GM12878 (cell line): Measurements from ENCODE around the gene TYW1B. TPM values are rescaled to one million over a fixed set of nuclear protein-coding genes. Genes with fewer than 3 reads are reported as not detected.

Source experiments
- ATAC-seq: fragments of 200-7000 bp; cut with Tn5 transposase; 3 replicates; pipeline ENCODE4 v1.9.1; 2020; ENCODE audit warnings: mild to moderate bottlenecking, moderate library complexity
- BruUV-seq: library from RNA; stranded (reverse); fragments of 400-500 nt; replicated peaks from 2 replicates; lab custom pipeline; 2021; lab: Mats Ljungman, UMichigan
- CTCF ChIA-PET: fragments of 300-600 bp; sonication (Branson Sonifier 250); formaldehyde crosslinking; extraction: SDS; loops from one replicate; lab custom pipeline; 2021; ENCODE audit warnings: inconsistent platforms; lab: Yijun Ruan, JAX
- POLR2A ChIA-PET: fragments of 350-600 bp; formaldehyde crosslinking; extraction: SDS; loops from one replicate; lab custom pipeline; 2021; ENCODE audit warnings: inconsistent platforms; lab: Charles Lee
- RAD21 ChIA-PET: fragments of 300-600 bp; sonication (Branson Sonifier 250); formaldehyde crosslinking; loops from one replicate; lab custom pipeline; 2023; ENCODE audit warnings: antibody characterized with exemption; ENCODE audit not compliant: unreplicated experiment; lab: Charles Lee
- SMC1A ChIA-PET: fragments of 300-600 bp; sonication (Branson Sonifier 250); formaldehyde crosslinking; loops from one replicate; lab custom pipeline; 2023; ENCODE audit not compliant: unreplicated experiment, uncharacterized antibody; lab: Charles Lee
- DNase-seq: peaks from one replicate; pipeline ENCODE4 v3.0.0-alpha.2; 2011; ENCODE audit warnings: low read depth, low spot score
- FAIRE-seq: peaks from 3 replicates; lab custom pipeline; 2011; peaks lifted over from hg19 to GRCh38; lab: Jason Lieb, UNC
- H2AFZ ChIP-seq: 2 replicates; pipeline ENCODE4 v1.6.0; 2011; ENCODE audit warnings: low read depth, low read length, control low read depth; ENCODE audit not compliant: control insufficient read depth
- H3K27ac ChIP-seq: 2 replicates; pipeline ENCODE4 v1.5.1; 2011; ENCODE audit warnings: control low read depth; ENCODE audit not compliant: control insufficient read depth, insufficient read depth
- H3K27me3 ChIP-seq, 2 experiments: replicated peaks in 1 of 2; 2 replicates each; pipeline versions ENCODE4 v1.6.0 to v1.6.1; 2011; ENCODE audit warnings: low read length in 1 of 2; ENCODE audit not compliant: control insufficient read depth in 2 of 2, insufficient read depth in 2 of 2
- H3K36me3 ChIP-seq, 2 experiments: 2 replicates each; pipeline ENCODE4 v1.5.1; 2011; ENCODE audit warnings: low read length in 1 of 2; ENCODE audit not compliant: control insufficient read depth in 2 of 2, insufficient read depth in 2 of 2
- H3K4me1 ChIP-seq: 2 replicates; pipeline ENCODE4 v1.6.1; 2011; ENCODE audit warnings: mild to moderate bottlenecking, low read length, moderate library complexity, mixed read lengths; ENCODE audit not compliant: control insufficient read depth, insufficient read depth
- H3K4me2 ChIP-seq: 2 replicates; pipeline ENCODE4 v1.6.0; 2011; ENCODE audit warnings: control low read depth; ENCODE audit not compliant: control insufficient read depth, insufficient read depth
- H3K4me3 ChIP-seq: fragments of 200-600 bp; sonication (generic); 2 replicates; pipeline ENCODE4 v1.5.1; 2016
- H3K79me2 ChIP-seq: 2 replicates; pipeline ENCODE4 v1.6.0; 2011; ENCODE audit warnings: low read length; ENCODE audit not compliant: control insufficient read depth, insufficient read depth
- H3K9ac ChIP-seq: 2 replicates; pipeline ENCODE4 v1.8.0; 2011; ENCODE audit warnings: low read length, control low read depth, mixed read lengths; ENCODE audit not compliant: control insufficient read depth, insufficient read depth
- H3K9me3 ChIP-seq: replicated peaks from 3 replicates; pipeline ENCODE4 v1.5.1; 2011; ENCODE audit warnings: mild to moderate bottlenecking, low read length; ENCODE audit not compliant: control insufficient read depth, insufficient read depth
- H4K20me1 ChIP-seq: 2 replicates; pipeline ENCODE4 v1.6.0; 2011; ENCODE audit not compliant: control insufficient read depth, insufficient read depth
- EP300 ChIP-seq, 2 experiments: fragments of 150-350 bp in 1 of 2; IDR thresholded peaks; 2 replicates each; pipeline ENCODE4 v1.6.1; 2011 to 2012; ENCODE audit warnings: low read depth in 2 of 2, low read length in 2 of 2, borderline replicate concordance in 1 of 2, improper control_type of control experiment in 1 of 2, inconsistent platforms in 1 of 2; ENCODE audit not compliant: control insufficient read depth in 1 of 2
- GATAD2B ChIP-seq: fragments of 450-650 bp; conservative IDR thresholded peaks from 2 replicates; pipeline ENCODE4 v1.6.1; 2017; ENCODE audit warnings: low read depth, mild to moderate bottlenecking, moderate library complexity
- MTA2 ChIP-seq: fragments of 450-650 bp; IDR thresholded peaks from 2 replicates; pipeline ENCODE4 v1.6.1; 2016; ENCODE audit warnings: low read depth, mild to moderate bottlenecking, moderate library complexity
- NBN ChIP-seq: fragments of 450-650 bp; IDR thresholded peaks from 2 replicates; pipeline ENCODE4 v1.6.1; 2016
- NR2C2 ChIP-seq: IDR thresholded peaks from 2 replicates; pipeline ENCODE4 v1.6.1; 2011; ENCODE audit warnings: borderline replicate concordance, low read depth; ENCODE audit not compliant: control insufficient read depth, insufficient read length
- NRF1 ChIP-seq: conservative IDR thresholded peaks from 2 replicates; pipeline ENCODE4 v1.6.1; 2011; ENCODE audit warnings: mild to moderate bottlenecking, low read depth, low read length, improper control_type of control experiment
- RUNX3 ChIP-seq: IDR thresholded peaks from 2 replicates; pipeline ENCODE4 v1.6.1; 2012; ENCODE audit warnings: low read length, inconsistent platforms
- SMC3 ChIP-seq: IDR thresholded peaks from 2 replicates; pipeline ENCODE4 v1.6.1; 2011; ENCODE audit warnings: low read length, improper control_type of control experiment, borderline replicate concordance
- SPI1 ChIP-seq: IDR thresholded peaks from 2 replicates; pipeline ENCODE4 v1.6.1; 2011; ENCODE audit warnings: low read depth, mild to moderate bottlenecking, low read length, moderate library complexity, borderline replicate concordance; ENCODE audit not compliant: insufficient read depth
- SREBF1 ChIP-seq: IDR thresholded peaks from 2 replicates; pipeline ENCODE4 v1.6.1; 2012; ENCODE audit warnings: mild to moderate bottlenecking, low read length
- WRNIP1 ChIP-seq: IDR thresholded peaks from 2 replicates; pipeline ENCODE4 v1.6.1; 2011; ENCODE audit warnings: low read depth, low read length, improper control_type of control experiment, borderline replicate concordance
- YY1 ChIP-seq: IDR thresholded peaks from 2 replicates; pipeline ENCODE4 v1.6.1; 2011; ENCODE audit warnings: low read depth, mild to moderate bottlenecking, low read length
- ZSCAN29 ChIP-seq: fragments of 450-650 bp; IDR thresholded peaks from 2 replicates; pipeline ENCODE4 v1.6.1; 2017; ENCODE audit warnings: mild to moderate bottlenecking, moderate library complexity
- WGBS: methylation state at CpG from one replicate; pipeline ENCODE4 v1.1.6; 2016; ENCODE audit warnings: low lambda C conversion rate; ENCODE audit not compliant: insufficient replicate concordance, insufficient coverage; ENCODE audit errors: missing lambda C conversion rate; 5-methylcytosine and 5-hydroxymethylcytosine counted together
- in situ Hi-C: fragments of 300-500 bp; cut with MboI; formaldehyde crosslinking; loops from 9 replicates; pipeline ENCODE4 v1.14.3; 2018; ENCODE audit warnings: mixed read lengths
- intact Hi-C: fragments of 100-400 bp; cut with micrococcal nuclease; formaldehyde crosslinking; loops from one replicate; pipeline ENCODE4 v1.14.2; 2022; ENCODE audit not compliant: unreplicated experiment
- polyA plus RNA-seq, 11 experiments: library from polyadenylated mRNA; depleted of rRNA in 4 of 11; unstranded in 6 of 11; stranded (reverse) in 5 of 11; fragments of >200 nt; fragmentation: Nextera tagmentation in 4 of 11; fragmentation: Illumina TruSeq in 1 of 11; extraction: Ambion mirVana in 4 of 11; extraction: Trizol in 1 of 11; gene quantifications; 1 replicate in 1 of 11; 2 replicates in 10 of 11; pipeline versions ENCODE4 v1.2.1 to v1.2.3, GENCODE V29; 2011 to 2016; ENCODE audit warnings: inconsistent platforms in 2 of 11, missing spikeins in 2 of 11, low read depth in 1 of 11
- total RNA-seq, 4 experiments: library from RNA; depleted of rRNA in 3 of 4; stranded (reverse); fragments of >200 nt in 3 of 4; fragmentation: Illumina TruSeq in 1 of 4; extraction: Trizol in 1 of 4; gene quantifications; 2 replicates each; pipeline versions ENCODE4 v1.2.1 to v1.2.3, GENCODE V29; 2013 to 2021
- TF ChIP-seq, protein P1 (sequence below): IDR thresholded peaks from 2 replicates; pipeline ENCODE4 v1.6.1; 2011; ENCODE audit warnings: borderline replicate concordance, low read depth, mild to moderate bottlenecking, moderate library complexity, low read length; ENCODE audit not compliant: insufficient read depth, poor library complexity, severe bottlenecking
- TF ChIP-seq, protein P2 (sequence below): IDR thresholded peaks from 2 replicates; pipeline ENCODE4 v1.6.1; 2011; ENCODE audit warnings: borderline replicate concordance, low read depth, mild to moderate bottlenecking, moderate library complexity, mixed read lengths, low read length; ENCODE audit not compliant: insufficient read depth; ENCODE audit errors: extremely low read length
- TF ChIP-seq, protein P3 (sequence below): fragments of 150-350 bp; IDR thresholded peaks from 2 replicates; pipeline ENCODE4 v1.6.1; 2014; ENCODE audit warnings: mild to moderate bottlenecking, low read depth, low read length
- TF ChIP-seq, protein P4 (sequence below): fragments of 450-650 bp; formaldehyde crosslinking; IDR thresholded peaks from 2 replicates; pipeline ENCODE4 v1.4.0; 2022; ENCODE audit warnings: mild to moderate bottlenecking, moderate library complexity
- TF ChIP-seq, protein P5 (sequence below): IDR thresholded peaks from 2 replicates; pipeline ENCODE4 v1.6.1; 2012; ENCODE audit warnings: low read depth, low read length, improper control_type of control experiment

The TYW1B gene
- total and polyA plus RNA-seq, 10 of the 15 experiments (the other 5 are each of a cell fraction or from before 2014, with no cell fraction given) = 3.5 to 6.6 (median 5.3) TPM

DNA sequence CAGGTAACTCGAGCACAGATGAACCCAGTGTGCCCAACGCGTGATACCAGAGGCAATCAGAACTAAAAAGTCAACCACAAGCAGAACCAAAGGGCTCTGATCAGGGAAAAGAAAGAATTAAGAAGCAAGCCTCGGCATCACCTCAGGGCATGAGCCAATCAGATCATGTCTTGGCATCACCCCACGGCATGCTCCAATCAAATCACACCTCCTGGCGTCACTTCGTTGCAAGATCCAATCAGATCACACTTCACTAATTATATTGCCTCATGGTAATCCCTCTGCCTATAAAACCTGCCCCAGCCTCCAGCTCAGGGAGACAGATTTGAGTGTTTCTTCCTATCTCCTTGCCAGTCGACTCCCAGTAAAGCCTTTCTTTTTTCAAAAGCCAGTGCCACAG lies 46.8 kb downstream of the TYW1B start:
- CTCF ChIA-PET = no interaction called here
- TF ChIP-seq RUNX3 (no peak), SMC3 (no peak), ZSCAN29 (no peak), NR2C2 (no peak), NBN (no peak), YY1 (no peak), MTA2 (no peak), SPI1 (no peak), WRNIP1 (no peak), SREBF1 (no peak), NRF1 (no peak), GATAD2B (no peak), EP300 (IDR thresholded peaks at IDR 0.05; ENCODE audit: borderline replicate concordance in 1 of 2, control insufficient read depth in 1 of 2, low read depth in 2 of 2, low read length in 2 of 2) (no peak)
- TF ChIP-seq, protein P1, sequence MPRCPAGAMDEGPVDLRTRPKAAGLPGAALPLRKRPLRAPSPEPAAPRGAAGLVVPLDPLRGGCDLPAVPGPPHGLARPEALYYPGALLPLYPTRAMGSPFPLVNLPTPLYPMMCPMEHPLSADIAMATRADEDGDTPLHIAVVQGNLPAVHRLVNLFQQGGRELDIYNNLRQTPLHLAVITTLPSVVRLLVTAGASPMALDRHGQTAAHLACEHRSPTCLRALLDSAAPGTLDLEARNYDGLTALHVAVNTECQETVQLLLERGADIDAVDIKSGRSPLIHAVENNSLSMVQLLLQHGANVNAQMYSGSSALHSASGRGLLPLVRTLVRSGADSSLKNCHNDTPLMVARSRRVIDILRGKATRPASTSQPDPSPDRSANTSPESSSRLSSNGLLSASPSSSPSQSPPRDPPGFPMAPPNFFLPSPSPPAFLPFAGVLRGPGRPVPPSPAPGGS = no peak
- TF ChIP-seq, protein P2, sequence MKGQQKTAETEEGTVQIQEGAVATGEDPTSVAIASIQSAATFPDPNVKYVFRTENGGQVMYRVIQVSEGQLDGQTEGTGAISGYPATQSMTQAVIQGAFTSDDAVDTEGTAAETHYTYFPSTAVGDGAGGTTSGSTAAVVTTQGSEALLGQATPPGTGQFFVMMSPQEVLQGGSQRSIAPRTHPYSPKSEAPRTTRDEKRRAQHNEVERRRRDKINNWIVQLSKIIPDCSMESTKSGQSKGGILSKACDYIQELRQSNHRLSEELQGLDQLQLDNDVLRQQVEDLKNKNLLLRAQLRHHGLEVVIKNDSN = no peak
- TF ChIP-seq, protein P3, sequence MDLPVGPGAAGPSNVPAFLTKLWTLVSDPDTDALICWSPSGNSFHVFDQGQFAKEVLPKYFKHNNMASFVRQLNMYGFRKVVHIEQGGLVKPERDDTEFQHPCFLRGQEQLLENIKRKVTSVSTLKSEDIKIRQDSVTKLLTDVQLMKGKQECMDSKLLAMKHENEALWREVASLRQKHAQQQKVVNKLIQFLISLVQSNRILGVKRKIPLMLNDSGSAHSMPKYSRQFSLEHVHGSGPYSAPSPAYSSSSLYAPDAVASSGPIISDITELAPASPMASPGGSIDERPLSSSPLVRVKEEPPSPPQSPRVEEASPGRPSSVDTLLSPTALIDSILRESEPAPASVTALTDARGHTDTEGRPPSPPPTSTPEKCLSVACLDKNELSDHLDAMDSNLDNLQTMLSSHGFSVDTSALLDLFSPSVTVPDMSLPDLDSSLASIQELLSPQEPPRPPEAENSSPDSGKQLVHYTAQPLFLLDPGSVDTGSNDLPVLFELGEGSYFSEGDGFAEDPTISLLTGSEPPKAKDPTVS = no peak
- TF ChIP-seq, protein P4, sequence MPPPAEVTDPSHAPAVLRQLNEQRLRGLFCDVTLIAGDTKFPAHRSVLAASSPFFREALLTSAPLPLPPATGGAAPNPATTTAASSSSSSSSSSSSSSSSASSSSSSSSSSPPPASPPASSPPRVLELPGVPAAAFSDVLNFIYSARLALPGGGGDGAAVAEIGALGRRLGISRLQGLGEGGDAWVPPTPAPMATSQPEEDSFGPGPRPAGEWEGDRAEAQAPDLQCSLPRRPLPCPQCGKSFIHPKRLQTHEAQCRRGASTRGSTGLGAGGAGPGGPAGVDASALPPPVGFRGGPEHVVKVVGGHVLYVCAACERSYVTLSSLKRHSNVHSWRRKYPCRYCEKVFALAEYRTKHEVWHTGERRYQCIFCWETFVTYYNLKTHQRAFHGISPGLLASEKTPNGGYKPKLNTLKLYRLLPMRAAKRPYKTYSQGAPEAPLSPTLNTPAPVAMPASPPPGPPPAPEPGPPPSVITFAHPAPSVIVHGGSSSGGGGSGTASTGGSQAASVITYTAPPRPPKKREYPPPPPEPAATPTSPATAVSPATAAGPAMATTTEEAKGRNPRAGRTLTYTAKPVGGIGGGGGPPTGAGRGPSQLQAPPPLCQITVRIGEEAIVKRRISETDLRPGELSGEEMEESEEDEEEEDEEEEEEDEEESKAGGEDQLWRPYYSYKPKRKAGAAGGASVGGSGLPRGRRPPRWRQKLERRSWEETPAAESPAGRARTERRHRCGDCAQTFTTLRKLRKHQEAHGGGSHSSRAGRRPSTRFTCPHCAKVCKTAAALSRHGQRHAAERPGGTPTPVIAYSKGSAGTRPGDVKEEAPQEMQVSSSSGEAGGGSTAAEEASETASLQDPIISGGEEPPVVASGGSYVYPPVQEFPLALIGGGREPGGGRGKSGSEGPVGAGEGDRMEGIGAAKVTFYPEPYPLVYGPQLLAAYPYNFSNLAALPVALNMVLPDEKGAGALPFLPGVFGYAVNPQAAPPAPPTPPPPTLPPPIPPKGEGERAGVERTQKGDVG (CRISPR knock-in tag) = no peak
- TF ChIP-seq, protein P5, sequence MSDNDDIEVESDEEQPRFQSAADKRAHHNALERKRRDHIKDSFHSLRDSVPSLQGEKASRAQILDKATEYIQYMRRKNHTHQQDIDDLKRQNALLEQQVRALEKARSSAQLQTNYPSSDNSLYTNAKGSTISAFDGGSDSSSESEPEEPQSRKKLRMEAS = no peak
- TF ChIP-seq, all 136 proteins: peak for 0
- FAIRE-seq (no peak), DNase-seq (no peak), ATAC-seq (no peak)
- no TSS peak for BruUV-seq
- Histone ChIP-seq H3K4me1 (no peaks in the 10 kb centered on the region), H3K27ac (no peak overlapping the region), H4K20me1 (no peaks in the 10 kb centered on the region), H3K36me3 (no peaks in the 10 kb centered on the region), H3K79me2 (no peaks in the 10 kb centered on the region), H3K9ac (no peak overlapping the region), H3K9me3 (no peaks in the 10 kb centered on the region), H3K4me3 (no peak overlapping the region), H2AFZ (no peak overlapping the region), H3K27me3 (no peaks in the 10 kb centered on the region), H3K4me2 (no peak overlapping the region)
- ChIA-PET POLR2A (no interaction called here), RAD21 (no interaction called here), SMC1A (no interaction called here)
- in situ Hi-C loops = loop anchor here (25.0 kb wide), 2 partner anchors 1044 to 1919 kb away; no protein-coding TSS in a partner anchor
- intact Hi-C loops = loop anchor here (10.0 kb wide), 1 partner anchor 286 kb away; no protein-coding TSS in a partner anchor
- WGBS = 97% methylated on average over 8 of the region's 8 CpGs
